ENCODE measurements around the gene PAQR7.

Gene PAQR7

DNA sequence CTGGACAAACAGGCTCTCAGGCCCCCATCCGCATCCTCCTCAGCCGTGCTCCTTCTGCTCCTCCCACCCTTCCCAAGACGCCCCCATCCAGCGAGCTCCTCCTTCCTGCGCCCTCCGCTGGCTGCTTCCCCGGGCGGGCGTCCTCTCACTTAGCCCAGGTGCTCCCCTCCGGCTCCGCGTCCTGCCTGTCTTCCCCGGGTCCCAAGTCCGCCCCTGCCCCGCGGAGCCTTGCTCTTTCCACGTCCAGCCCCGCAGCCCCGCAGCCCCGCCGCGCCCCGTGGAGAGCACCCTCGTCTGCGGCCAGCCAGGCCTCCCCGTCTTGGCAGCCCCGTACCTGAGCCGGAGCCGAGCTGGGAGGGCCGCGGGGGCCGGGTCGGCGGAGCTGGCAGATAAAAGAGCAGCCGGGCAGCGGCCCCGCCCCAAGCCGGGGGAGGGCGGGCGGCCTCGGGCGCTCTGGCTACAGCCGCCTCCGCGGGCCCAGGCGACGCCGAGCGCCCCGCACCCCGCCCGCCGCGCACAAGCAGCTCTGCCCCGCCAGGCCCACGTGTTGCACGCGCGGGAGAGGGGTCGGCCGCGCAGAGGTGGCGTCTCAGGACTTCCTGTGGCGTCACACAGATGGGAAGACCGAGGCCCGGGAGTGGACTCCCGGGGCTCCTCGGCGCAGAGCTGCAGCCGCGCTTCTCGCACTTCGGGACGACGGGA, at the start of gene PAQR7:
TSS of gene PAQR7 (minus strand) at position 555 of the 702 bp plus-strand sequence. CDS start 11,869 bp downstream, outside the sequence.
- DNase-seq: peak; percentile 64 to 69

DNA sequence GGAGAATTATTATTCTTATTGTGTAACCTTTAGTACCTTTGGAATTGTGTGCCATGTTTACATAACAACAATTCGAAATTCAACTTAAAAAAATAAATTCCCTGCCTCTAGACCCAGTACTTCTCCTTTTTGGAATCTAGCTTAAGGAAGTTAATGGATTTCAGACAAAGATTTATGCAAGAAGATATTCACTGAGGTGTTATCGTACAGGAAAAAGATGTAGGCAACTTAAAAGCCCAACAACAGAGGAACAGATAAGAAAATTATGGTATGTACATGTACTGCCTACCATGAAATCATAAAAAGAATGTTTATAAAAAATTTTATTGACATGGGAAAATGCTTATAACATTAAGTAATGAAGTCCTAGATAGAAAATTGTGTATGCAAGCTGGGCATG, 48.9 kb upstream of the PAQR7 start:
- DNase-seq: no peak

- no peak for DNase-seq
Measured at GRCh38 chr1:25922971-25923552, 47.6 kb upstream of the PAQR7 start.

DNA sequence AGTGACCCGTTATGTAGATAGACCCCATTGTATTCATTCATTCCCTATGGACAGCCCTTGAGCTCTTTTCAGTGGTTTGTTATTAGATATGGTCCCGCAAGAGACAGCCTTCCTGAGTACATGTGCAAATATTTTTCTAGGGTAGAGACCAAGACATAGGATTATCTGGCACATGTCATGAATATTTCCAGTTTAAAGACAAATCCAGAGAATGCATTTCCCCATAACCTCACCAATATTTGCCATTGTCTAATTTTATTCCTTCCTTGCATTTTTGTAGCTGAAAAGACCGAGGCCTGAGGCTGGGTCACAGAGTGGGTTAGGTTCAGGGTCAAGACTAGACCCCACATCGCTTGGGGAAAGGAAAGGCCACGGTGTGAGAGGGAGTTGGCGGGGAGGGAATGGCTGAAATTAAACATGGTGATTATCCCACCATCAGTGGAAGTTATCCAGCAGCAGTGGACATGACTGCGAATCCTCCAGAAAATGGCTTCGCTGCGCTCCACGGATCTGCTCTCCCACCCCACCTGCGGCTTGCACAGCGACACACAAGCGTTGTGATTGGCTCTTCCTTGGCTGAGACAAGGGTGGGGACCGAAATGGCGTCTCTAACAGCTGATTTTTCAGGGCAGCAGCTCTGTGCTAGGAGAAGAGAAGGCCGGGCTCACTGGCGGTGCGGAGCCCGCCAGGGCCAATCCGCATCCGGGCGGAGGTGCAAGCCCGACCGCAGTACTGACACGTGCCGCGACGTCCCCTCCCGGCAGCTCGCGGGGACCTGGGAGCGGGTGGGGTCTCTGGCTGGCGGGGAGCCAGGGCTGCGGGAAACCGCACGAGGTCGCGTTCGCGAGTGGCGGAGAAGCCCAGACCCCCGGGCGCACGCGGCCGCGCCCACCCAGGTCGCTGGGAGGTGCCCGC, 46.8 kb upstream of the PAQR7 start:
- peak; percentile 54 to 69 for DNase-seq

- DNase-seq: no peak
Measured at GRCh38 chr1:25918615-25919014, 43.1 kb upstream of the PAQR7 start.

DNA sequence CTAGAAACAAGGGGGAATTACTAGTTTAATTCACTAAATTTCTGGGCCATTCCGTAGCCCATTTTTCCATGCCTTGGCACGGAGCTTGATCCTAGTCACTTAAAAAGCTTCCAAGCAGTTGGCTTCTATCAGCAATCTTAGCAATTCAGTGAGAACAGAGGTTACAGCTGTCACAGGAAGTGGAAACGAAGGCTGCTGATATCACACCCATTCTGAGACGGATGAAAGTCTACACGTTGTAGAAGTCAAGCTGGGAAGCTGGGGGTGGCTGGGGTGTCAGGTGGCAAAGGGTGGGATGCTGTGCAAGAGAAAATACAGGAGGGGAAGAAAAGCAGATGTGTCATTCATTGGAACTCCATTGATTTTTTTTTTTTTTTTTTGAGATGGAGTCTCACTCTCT, 42.5 kb upstream of the PAQR7 start:
- DNase-seq: no peak

GRCh38 chr1:25916460-25916859, 41.0 kb upstream of the PAQR7 start:
- no peak for DNase-seq

DNA sequence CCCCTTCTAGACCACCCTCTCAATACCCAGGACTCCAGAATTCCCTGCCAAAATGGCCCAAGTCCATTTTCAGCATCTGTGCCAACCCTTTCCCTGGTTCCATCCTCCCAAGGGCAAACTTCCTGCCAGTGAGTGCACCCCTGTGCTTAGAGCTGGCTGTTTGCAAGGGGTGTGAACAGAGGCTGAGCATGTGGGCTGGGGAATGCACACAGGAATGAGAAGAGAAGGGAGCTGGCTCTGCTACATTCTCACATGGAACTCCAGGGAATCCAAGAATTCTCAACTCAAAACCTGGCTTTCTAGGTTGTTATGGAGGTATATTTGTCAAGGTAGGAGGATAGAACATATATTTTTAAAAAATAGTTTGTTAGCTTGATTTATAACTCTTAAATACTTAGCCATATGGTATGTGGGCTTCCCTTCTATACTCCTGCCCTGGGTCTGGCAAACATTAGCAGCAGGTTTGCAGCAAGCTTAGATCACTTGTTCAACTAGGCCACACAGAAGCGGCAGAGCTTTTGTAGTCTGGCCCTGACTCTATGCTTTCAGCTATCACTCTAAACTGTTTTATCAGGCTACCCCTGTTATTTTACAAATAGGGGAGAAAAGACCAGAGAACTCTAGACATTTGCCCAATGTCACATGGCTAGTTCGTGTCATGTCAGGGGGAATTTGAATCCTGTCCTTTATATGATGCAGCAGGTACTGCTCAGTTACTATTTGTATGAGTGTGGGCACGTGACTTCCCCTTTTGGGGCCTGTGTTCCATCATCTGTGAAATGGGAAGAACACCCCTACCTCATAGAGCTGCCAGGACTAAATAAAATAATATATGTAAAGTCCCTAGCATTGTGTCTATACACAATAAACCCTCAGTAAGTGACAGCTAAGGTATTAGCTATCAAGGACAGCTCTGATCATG, 38.8 kb upstream of the PAQR7 start:
- no peak for DNase-seq

DNA sequence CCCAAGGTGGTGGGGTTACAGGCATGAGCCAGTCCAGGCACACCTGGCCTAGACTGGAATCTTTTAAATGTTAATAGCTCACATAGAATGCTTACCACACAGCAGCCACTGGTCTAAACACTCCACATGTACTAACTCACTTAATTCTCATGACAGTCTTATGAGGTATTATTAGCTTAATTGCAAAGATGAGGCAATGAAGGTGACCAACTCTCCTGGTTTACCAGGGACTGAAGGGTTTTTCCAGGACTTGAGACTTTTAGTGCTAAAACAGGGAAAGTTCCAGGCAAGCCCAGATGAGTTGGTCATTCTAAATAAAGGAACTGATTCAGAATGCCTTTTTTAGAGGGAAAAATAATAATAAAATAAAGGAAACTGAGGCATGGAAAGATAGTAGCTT, 37.7 kb upstream of the PAQR7 start:
- no peak for DNase-seq

DNA sequence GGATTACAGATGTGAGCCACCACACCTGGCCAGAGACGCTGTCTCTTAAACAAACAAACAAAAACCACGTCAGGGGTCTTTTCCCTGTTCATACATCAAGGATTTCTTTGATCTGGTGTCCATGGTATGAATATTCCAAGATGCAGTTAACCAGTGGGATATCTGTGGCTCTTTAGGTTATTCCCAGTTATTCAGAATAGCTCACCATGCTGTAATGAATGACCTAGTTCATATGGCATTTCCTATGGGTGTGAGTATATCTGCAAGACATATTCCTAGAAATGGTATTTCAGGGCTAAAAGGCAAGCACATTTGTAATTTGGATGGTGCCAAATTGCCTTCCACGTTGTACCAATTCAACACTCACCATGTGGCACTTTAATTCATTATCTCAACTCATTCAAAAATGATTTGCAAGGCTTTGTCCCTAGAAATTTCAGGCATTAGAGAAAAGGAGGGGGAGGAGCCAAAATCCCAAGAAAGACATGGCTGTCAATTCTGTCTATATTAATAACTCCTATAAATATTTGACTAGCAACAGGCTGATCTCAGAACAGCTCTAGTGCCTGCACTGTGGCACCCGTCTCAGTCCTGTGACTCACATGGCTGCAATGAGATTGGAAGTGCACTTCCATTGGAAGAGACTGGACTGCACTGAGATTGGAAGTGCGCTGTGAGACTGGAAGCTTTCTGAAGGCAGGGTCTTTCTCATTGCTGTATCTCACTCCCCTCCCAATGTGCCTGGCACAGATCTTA, 36.7 kb upstream of the PAQR7 start:
- no peak for DNase-seq

DNA sequence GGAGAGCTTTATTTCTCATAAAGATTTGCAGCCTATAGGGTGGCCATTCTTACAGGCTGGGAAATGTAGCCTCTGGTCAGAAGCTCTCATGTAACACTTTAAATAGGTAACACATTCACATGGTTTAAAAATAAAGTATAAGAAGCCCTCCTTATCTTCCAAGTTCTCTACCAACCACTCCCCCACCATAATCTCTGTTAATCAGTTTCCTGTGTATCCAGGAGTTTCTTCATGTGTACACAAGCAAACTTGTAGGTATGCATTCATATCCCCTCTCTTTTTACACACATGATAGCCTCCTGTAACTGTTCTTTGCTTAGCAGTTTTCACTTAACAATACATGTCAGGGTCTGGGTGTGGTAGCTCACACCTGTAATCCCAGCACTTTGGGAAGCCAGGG, 35.7 kb upstream of the PAQR7 start:
- no peak for DNase-seq

DNA sequence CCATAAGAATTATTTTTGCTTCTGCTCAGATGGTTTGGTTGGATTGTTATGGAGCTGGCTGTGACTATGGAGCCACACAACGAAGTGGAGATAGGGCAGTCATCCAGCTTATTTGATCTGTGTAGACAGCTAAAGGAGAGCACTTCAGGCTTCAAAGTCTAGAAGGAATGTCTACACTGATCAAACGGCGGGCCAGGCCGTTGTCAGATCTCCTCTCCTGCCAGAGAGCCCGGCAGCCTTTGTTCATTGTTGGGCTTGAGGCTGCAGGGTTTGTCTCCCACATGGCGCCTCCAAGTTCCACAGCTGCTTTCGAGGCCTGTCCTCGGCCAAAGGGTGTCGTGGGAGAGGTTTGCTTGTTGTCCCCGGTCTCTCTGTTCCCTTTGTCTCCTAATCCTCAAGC, 33.5 kb upstream of the PAQR7 start:
- no peak for DNase-seq

GRCh38 chr1:25908161-25908560, 32.7 kb upstream of the PAQR7 start:
- no peak for DNase-seq

DNA sequence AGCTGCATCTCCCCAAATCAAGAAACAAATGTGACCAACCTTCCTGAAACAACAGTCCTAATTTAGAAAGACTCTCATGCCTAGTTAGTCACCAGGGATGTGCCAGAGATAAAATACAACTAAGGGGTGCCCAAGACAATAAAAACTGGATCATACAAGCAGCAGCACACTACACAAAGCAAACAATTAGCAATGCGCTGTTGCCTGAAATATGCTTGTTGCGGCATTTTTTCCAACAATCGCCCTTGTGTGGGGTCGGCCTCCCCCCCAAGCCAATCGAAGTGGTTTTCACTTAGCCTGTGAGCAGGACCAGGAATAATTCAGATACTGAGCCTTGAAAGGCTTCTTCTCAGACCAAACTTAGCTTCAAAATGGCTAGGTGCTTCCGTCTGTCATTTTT, 32.1 kb upstream of the PAQR7 start:
- DNase-seq: no peak

DNA sequence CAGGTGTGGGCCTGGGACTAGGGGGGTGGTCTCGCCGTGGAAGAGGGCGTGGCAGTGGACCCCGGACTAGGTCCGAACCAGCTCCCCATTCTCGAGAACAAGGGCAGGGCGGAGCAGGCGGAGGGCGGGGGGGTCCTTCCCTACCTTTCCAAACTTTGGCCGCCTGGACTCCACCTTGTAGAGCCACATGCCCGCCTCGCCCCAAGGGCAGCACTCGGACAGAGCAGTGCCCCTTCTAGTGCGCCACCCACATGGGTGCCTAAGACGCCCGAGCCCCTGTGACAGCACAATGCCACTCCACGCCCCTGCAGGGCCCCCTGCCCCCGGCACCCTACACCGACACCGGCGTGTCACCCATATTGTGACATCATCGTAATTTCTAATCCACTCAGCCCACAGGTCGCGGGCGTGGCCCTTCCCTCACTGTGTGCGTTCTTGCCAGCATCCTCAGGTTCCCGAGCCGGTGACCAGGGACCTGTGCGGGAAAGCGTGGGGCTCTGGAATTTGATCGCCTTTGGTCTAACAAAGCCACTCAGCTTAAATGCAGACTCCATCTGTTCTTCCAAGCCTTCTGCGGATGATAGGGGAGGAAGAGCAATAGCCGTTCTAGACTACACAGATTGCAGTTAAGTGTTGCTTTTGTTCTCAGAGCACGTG, 31.3 kb upstream of the PAQR7 start:
- DNase-seq: peak; percentile 38 to 42

- DNase-seq: peak; percentile 92 to 95
Measured at GRCh38 chr1:25905680-25906643, 30.5 kb upstream of the PAQR7 start, which contains the start of gene STMN1. STMN1 (minus strand) TSS chr1:25906419; CDS start chr1:25904676, 1,743 bp downstream.

GRCh38 chr1:25904943-25905679, 29.6 kb upstream of the PAQR7 start:
- peak; percentile 84 to 90 for DNase-seq

- DNase-seq: no peak
Measured at GRCh38 chr1:25903986-25904385, 28.5 kb upstream of the PAQR7 start.

GRCh38 chr1:25902462-25902861, 27.0 kb upstream of the PAQR7 start:
- DNase-seq: no peak

Data from NCI-H1930 (cell line).